ENCODE measurements around the gene MYO9B.

GRCh38 chr19:17226002-17226933, 150.7 kb downstream of the MYO9B start, which contains the start of gene OCEL1:
- TF ChIP-seq, protein P1, sequence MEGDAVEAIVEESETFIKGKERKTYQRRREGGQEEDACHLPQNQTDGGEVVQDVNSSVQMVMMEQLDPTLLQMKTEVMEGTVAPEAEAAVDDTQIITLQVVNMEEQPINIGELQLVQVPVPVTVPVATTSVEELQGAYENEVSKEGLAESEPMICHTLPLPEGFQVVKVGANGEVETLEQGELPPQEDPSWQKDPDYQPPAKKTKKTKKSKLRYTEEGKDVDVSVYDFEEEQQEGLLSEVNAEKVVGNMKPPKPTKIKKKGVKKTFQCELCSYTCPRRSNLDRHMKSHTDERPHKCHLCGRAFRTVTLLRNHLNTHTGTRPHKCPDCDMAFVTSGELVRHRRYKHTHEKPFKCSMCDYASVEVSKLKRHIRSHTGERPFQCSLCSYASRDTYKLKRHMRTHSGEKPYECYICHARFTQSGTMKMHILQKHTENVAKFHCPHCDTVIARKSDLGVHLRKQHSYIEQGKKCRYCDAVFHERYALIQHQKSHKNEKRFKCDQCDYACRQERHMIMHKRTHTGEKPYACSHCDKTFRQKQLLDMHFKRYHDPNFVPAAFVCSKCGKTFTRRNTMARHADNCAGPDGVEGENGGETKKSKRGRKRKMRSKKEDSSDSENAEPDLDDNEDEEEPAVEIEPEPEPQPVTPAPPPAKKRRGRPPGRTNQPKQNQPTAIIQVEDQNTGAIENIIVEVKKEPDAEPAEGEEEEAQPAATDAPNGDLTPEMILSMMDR (IDR thresholded peaks at IDR 0.05): no peak
- peak in 1 of 2 donors; percentile 81 for TF ChIP-seq POLR2A (IDR thresholded peaks at IDR 0.05)

All from vagina (tissue), 2 donors.